Uterus (tissue), 4 donors: ENCODE measurements around the gene ATP6V0D1. TPM values are rescaled to one million over a fixed set of nuclear protein-coding genes. Genes with fewer than 3 reads are reported as not detected.

Experiments used
- DNase-seq, 2 donors: peaks; one replicate each; pipeline ENCODE4 v3.0.0-alpha.2; 2019 to 2020
- H3K27ac ChIP-seq, 2 donors: fragments of 200-600 bp; sonication (generic); 1 replicate in 1 of 2; 2 replicates in 1 of 2; pipeline ENCODE4 v1.5.1; 2016 to 2018
- H3K27me3 ChIP-seq, 2 donors: fragments of 200-600 bp; sonication (generic); one replicate each; pipeline ENCODE4 v1.5.1; 2018 to 2019; ENCODE audit warnings: control low read depth in 1 of 2
- H3K36me3 ChIP-seq, 2 donors: fragments of 200-600 bp; sonication (generic); one replicate each; pipeline ENCODE4 v1.5.1; 2019; ENCODE audit warnings: control low read depth in 1 of 2
- H3K4me1 ChIP-seq, 2 donors: fragments of 200-600 bp; sonication (generic); one replicate each; pipeline ENCODE4 v1.5.1; 2018 to 2019; ENCODE audit warnings: control low read depth in 1 of 2
- H3K4me3 ChIP-seq, 2 donors: fragments of 200-600 bp; sonication (generic); 1 replicate in 1 of 2; 2 replicates in 1 of 2; pipeline ENCODE4 v1.5.1; 2018 to 2019; ENCODE audit warnings: mild to moderate bottlenecking in 1 of 2
- H3K9me3 ChIP-seq, 2 donors: fragments of 200-600 bp; sonication (generic); one replicate each; pipeline ENCODE4 v1.5.1; 2019; ENCODE audit warnings: control low read depth in 1 of 2
- POLR2A ChIP-seq, 2 donors: fragments of 450-650 bp; IDR thresholded peaks; one replicate each; pipeline ENCODE4 v1.6.1; 2016; ENCODE audit warnings: antibody characterized with exemption in 2 of 2, mild to moderate bottlenecking in 1 of 2, moderate library complexity in 1 of 2
- intact Hi-C: fragments of 100-400 bp; cut with DNase I; formaldehyde crosslinking; loops from one replicate; pipeline ENCODE4 v1.15.1; 2023; ENCODE audit warnings: low total_unique reads
- total RNA-seq, 4 donors: library from RNA; depleted of rRNA in 3 of 4; stranded (reverse); fragments of >200 nt in 3 of 4; gene quantifications; one replicate each; pipeline versions ENCODE4 v1.1.0 to v1.2.4, GENCODE V29; 2014 to 2023
- TF ChIP-seq, protein P1 (sequence below), 4 experiments: fragments of 200-600 bp in 2 of 4; fragments of 450-650 bp in 2 of 4; sonication (generic) in 2 of 4; IDR thresholded peaks; one replicate each; pipeline ENCODE4 v1.5.1; 2016 to 2019; ENCODE audit warnings: antibody characterized with exemption in 4 of 4, mild to moderate bottlenecking in 2 of 4, moderate library complexity in 1 of 4
- donor health status: DM: yes; HTN: yes; CAD: no.

ATP6V0D1 gene
- total RNA-seq, 4 donors from 2014 or later = 67.4 to 243 (median 100) TPM

DNA sequence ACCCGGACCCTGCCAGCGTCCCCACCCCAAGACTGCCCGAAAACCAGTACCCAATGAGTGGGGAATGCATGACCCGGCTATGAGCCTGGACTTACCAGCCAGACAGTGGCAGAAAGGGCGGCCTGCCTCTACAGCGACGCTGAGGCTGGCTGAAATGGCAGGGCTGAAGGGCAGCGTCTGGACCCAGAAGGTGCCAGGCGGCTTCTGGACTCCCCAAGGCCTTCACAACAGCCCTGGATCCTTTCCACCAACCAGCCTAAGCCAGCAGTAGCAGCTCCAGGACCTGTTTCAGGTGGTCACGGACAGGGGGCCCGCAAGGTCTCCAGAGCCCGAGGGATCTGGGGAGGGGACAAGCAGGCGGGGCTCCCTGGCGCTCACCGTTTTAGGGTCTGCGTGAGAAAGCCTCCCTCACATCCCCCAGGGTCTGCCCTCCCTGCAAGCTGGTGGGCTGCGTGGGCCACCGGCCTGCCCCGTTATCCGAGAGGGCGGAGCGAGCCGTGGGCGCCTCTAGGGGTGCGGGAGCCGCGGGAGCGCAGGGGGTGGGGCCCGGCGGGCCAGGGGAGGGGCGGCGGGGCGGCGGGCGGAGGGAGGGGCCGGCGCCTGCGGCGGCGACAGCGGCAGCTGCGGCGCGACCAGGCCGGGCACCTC is 47.4 kb upstream of the ATP6V0D1 start, which contains the start of gene RIPOR1:
Gene RIPOR1, plus strand, starts transcription at position 608 of the 648 bp plus-strand sequence. CDS start 9,618 bp downstream, outside the sequence.
- H3K27me3 ChIP-seq = no peaks in the 10 kb centered on the region
- peak; percentile 62 to 67 for DNase-seq
- H3K4me1 ChIP-seq = peaks cover 0 to 10% of the 10 kb centered on the region in 2 donors
- intact Hi-C loops = no loop called here
- peak within 1 kb of the TSS; percentile 94 to 95 for H3K27ac ChIP-seq
- TF ChIP-seq, protein P1, sequence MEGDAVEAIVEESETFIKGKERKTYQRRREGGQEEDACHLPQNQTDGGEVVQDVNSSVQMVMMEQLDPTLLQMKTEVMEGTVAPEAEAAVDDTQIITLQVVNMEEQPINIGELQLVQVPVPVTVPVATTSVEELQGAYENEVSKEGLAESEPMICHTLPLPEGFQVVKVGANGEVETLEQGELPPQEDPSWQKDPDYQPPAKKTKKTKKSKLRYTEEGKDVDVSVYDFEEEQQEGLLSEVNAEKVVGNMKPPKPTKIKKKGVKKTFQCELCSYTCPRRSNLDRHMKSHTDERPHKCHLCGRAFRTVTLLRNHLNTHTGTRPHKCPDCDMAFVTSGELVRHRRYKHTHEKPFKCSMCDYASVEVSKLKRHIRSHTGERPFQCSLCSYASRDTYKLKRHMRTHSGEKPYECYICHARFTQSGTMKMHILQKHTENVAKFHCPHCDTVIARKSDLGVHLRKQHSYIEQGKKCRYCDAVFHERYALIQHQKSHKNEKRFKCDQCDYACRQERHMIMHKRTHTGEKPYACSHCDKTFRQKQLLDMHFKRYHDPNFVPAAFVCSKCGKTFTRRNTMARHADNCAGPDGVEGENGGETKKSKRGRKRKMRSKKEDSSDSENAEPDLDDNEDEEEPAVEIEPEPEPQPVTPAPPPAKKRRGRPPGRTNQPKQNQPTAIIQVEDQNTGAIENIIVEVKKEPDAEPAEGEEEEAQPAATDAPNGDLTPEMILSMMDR (IDR thresholded peaks at IDR 0.05) = peak in 1 of 4 experiments; percentile 9
- TF ChIP-seq POLR2A (IDR thresholded peaks at IDR 0.05) = no peak
- H3K4me3 ChIP-seq = peak within 1 kb of the TSS; percentile 85 to 93
- H3K9me3 ChIP-seq = no peaks in the 10 kb centered on the region
- H3K36me3 ChIP-seq = no peaks in the 10 kb centered on the region

GRCh38 chr16:67526149-67526791 is 45.3 kb upstream of the ATP6V0D1 start:
- intact Hi-C loops = no loop called here
- no peak for DNase-seq
- no peak overlapping the region for H3K27ac ChIP-seq
- no peaks in the 10 kb centered on the region for H3K9me3 ChIP-seq
- no peak overlapping the region for H3K4me3 ChIP-seq
- no peaks in the 10 kb centered on the region for H3K36me3 ChIP-seq
- H3K4me1 ChIP-seq = peaks cover 0 to 9% of the 10 kb centered on the region in 2 donors
- no peak for TF ChIP-seq POLR2A (IDR thresholded peaks at IDR 0.05)
- TF ChIP-seq, protein P1 (IDR thresholded peaks at IDR 0.05) = no peak
- no peaks in the 10 kb centered on the region for H3K27me3 ChIP-seq

- intact Hi-C loops = no loop called here
- Histone ChIP-seq H3K4me3 (no peak overlapping the region), H3K4me1 (no peaks in the 10 kb centered on the region), H3K27me3 (no peaks in the 10 kb centered on the region), H3K27ac (no peak overlapping the region), H3K9me3 (no peaks in the 10 kb centered on the region), H3K36me3 (no peaks in the 10 kb centered on the region)
- TF ChIP-seq POLR2A (IDR thresholded peaks at IDR 0.05) = no peak
- TF ChIP-seq, protein P1 (IDR thresholded peaks at IDR 0.05) = no peak
- peak in 1 of 2 donors; percentile 12 for DNase-seq
These were observed 44.4 kb upstream of the ATP6V0D1 start for GRCh38 chr16:67525176-67525860.

- DNase-seq = peak; percentile 96 to 97
- H3K27me3 ChIP-seq = no peaks in the 10 kb centered on the region
- H3K4me3 ChIP-seq = peak overlapping the region; percentile 39 to 42
- intact Hi-C loops = no loop called here
- H3K9me3 ChIP-seq = no peaks in the 10 kb centered on the region
- no peaks in the 10 kb centered on the region for H3K4me1 ChIP-seq
- TF ChIP-seq, protein P1 (IDR thresholded peaks at IDR 0.05) = peak; percentile 76 to 99 (median 93)
- TF ChIP-seq POLR2A (IDR thresholded peaks at IDR 0.05) = peak in 1 of 2 donors; percentile 46
- no peaks in the 10 kb centered on the region for H3K36me3 ChIP-seq
- H3K27ac ChIP-seq = peak overlapping the region; percentile 95
These were observed 40.3 kb upstream of the ATP6V0D1 start for GRCh38 chr16:67521095-67521804.
